Erythroblast (primary cell): ENCODE measurements around the gene S100A7A.

Experiments
- DNase-seq, 2 experiments: peaks; one replicate each; lab custom pipeline; 2025; lab: John Stamatoyannopoulos, UW
- GATA1 ChIP-seq: IDR thresholded peaks from 2 replicates; pipeline ENCODE4 v1.6.1; 2011; ENCODE audit warnings: low read depth, mild to moderate bottlenecking, control low read depth, low read length, moderate library complexity
- POLR2A ChIP-seq: IDR thresholded peaks from 2 replicates; pipeline ENCODE4 v1.6.1; 2011; ENCODE audit warnings: mild to moderate bottlenecking, low read length

The S100A7A gene

DNA sequence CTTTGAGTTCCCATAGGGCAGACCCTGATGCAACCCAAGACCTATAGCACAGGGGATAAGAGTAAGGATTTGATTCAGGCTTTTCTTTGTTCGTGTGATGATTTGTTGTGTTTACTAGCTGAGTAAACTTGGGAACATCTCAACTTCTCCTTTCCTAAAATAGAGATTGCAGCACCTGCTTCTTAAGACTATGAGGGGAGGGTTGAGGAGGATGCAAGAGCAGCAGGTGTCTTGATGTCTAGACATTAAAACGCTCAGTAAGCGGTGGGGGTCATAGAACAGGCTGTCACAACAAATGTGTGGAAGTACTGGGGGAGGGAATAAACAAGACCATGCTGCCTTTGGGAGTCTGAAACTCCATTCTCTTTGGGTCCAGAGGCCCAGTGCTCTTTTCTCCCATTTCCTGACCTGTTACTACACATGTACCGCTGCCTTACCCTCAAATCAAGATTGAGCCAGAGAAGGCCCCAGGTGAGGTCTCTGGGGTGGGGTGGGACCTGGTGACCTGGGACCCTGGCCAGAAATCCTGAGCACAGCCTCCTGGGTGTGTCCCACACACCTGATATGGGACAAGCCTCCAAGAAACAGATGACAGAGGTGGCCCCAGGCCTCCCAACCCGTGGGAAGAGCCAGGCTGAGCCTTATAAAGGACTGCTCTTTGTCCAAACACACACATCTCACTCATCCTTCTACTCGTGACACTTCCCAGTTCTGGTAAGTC, at the start of gene S100A7A:
Gene S100A7A (plus strand): TSS at position 671 of the 721 bp plus-strand sequence. CDS start 1,563 bp downstream, outside the sequence.
- TF ChIP-seq GATA1 (no peak), POLR2A (no peak)
- DNase-seq, result no peak

DNA sequence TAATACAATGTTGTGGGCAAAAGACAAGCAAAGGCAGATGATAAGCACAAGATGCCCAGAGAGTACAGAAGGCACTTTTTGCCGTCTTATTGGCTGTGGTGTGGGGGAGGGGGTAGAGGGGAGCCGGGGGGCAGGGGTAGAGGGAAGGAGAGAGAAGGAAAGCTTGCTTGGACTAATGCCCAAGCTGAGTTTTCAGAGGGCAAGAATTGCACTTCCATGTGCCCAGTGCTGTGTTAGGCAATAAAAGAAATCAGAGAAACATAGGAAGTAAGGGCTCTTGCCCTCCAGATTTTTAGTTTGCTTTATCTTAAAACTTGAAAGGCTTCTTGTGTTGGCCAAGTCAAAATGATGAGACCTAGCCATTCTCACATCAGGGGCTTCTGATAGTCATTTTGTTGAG, 49.2 kb upstream of the S100A7A start:
- DNase-seq, result no peak
- TF ChIP-seq POLR2A, result no peak
- TF ChIP-seq GATA1, result no peak

DNA sequence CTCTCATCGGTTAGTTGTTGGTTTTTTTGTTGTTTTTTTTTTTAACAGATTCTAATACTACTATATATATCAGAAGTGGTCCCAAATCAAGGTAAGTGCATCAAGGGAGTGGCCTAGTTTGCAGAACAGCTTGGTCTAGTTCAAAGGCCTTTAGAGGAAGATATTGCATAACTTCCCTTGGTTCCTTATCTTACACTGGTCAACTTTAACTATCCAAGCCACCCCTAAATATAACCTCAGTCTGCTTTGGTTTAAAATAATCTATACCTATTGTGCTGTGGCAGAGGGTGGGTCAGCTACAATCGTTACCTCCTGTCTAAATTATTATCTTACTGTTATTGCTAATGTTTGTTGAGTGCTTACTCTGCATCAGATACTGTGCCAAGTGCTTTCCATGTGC, 47.8 kb upstream of the S100A7A start:
- TF ChIP-seq POLR2A, result no peak
- TF ChIP-seq GATA1, result no peak
- DNase-seq, result no peak

DNA sequence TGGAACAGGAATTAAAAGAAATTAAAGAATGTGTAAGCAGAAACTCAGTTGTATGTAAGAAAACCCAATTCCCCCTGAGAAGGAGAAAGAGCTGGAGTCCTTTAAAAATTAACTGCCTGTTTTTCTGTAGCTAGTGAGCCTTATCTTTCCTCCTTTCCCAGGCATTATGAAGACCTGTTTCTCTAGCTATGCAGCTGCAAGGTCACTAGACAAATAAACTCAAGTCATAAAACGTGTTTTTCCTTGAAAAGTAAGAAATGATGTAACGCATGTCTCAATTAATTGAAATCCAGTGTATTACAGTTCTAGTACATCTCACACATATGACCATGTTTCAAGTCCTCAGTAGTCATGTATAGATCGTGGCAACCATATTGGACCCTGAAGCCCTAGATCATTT, 46.2 kb upstream of the S100A7A start:
- no peak for DNase-seq
- TF ChIP-seq GATA1, result no peak
- TF ChIP-seq POLR2A, result no peak

DNA sequence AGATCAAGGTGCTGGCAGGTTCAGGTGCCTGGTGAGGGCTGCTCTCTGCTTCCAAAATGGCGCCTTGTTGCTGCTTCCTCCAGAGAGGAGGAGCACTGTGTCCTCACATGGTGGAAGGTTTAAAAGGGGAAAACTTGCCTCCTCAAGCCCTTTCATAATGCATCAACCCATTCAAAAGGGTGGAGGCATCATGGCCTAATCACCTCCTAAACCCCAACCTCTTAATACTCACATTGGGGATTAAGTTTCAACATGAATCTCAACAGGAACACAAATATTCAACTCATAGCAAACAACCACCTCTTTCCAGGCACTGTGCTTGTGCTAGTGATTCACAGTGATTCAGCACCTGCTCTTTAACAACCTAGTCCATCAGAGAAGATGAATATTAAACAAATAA, 45.1 kb upstream of the S100A7A start:
- no peak for DNase-seq
- TF ChIP-seq GATA1 (no peak), POLR2A (no peak)

DNA sequence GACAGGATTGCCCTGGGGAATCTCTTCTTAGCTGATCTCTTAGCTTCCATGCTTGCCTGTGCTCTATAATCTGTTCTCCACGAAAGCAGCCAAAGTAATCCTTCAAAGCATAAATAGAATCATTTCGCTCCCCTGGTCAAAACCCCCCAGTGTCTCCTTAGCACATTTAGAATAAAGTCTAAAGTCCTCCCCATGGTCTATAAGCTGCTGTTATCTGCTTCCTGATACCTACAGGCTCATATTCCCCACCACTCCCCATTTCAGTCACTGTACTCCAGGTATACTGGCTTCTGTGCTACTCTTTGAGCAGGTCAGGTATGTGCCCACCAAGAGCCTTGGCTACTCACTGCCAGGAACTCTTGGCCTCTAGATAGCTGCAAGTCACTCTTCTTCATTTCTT, 43.7 kb upstream of the S100A7A start:
- no peak for DNase-seq
- no peak for TF ChIP-seq GATA1
- no peak for TF ChIP-seq POLR2A

DNA sequence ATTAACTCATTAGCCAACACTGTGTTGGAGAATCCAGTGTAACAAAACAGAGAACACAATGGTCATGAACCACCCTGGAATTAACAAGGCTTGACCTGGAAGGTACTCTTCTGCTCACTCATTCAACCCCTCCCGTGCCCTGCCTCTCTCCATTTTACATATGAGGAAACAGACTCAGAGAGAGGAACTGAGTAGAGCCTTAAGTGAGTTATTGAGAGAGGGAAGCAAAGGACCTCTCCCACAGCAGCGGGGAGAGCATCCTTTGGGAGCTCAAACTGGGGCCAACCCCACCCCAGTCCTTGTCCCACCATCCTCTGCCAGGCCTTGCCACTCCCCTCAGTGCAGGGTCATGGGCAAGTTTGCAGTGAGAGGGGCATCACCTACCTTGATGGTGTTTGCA, 42.2 kb upstream of the S100A7A start:
- TF ChIP-seq POLR2A (no peak), GATA1 (no peak)
- no peak for DNase-seq

DNA sequence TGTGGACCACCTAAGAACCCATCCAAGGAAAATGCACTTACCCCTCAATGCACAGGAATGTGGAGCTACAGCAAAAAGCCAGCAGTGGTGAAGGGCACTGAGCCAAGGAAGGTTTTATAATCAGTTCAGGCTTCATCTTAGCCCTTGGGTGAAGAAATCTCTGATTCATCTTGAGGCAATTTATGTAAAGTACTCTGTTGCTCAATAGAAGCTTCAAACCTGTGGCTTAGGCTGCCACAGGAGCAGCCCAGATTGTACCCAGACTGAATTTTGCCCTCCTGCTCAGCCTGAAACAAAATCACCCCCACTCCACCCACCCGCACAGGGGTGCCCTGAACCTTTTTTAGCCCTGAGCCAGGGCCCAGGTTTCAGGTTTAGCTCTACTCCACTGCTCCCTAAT, 40.8 kb upstream of the S100A7A start, which contains the start of gene S100A12:
Gene S100A12 (minus strand): TSS at position 111 of the 400 bp plus-strand sequence. CDS start 1,029 bp downstream, outside the sequence.
- no peak for DNase-seq
- TF ChIP-seq POLR2A (no peak), GATA1 (no peak)

DNA sequence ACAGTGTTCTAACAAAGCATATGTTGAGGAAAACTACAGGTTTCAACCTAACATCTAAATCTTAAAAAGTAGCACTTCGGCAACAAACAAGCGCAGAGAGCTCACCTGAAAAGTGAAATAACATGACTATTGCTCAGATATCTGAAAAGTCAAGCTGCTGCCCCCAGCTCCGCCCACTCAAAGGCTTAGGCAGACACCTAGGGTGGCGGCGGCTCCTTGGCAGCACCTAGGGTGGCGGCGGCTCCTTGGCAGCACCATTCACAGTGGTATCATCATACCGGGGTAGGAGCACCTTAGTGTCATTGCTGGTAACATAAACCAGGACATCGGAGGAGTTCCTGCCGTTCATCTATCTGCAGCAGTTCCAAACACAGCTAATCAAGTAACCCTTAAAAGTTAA, 36.7 kb upstream of the S100A7A start:
- DNase-seq, result no peak
- no peak for TF ChIP-seq POLR2A
- TF ChIP-seq GATA1, result no peak

DNA sequence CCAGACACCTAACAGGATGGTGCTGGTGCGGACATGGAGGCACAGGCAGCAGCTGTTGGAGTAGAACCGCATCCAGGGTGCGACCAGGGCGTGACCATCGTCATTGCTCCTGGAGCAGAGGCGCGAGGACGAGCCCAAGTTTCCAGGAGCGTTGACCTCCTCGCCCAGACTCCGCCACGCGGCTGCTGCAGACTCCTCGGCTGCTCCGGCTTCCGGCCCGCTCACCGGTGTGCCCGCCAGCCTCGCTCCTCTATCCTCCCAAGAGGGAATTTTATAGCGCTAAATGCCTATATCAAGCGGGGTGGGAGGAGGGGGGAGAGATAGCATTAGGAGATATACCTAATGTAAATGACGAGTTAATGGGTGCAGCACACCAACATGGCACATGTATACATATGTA, 35.6 kb upstream of the S100A7A start:
- no peak for TF ChIP-seq GATA1
- no peak for TF ChIP-seq POLR2A
- no peak for DNase-seq

DNA sequence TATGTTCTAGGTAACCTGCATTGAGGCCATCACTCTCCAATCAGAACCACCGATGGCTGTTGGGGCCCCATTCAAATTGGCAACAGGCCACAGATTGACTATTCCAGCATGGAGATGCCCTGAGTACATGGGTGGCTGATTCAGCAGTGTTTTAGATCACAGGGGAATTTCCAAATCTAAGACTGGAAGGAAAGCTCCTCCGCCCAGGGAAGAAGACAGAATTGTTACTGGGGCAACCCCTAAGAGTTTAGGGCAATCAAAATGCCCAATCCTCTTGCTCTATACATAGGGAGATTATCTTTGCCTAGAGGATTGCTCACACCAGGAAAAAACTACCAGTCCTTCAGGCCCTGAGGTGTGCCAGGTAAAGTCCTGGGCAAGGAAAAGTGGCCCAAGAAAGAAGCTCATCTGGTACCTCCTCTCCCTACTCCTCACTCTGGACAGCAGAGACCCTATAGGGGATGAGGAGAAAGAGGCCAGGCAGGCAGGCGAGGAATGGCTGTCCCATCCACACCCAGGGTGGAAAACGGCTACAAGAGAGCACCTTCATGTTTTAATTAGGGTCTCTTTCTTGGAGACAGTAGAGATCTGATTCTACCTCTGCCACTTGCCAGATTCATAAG, 31.3 kb upstream of the S100A7A start:
- DNase-seq, result no peak
- TF ChIP-seq GATA1 (no peak), POLR2A (no peak)

DNA sequence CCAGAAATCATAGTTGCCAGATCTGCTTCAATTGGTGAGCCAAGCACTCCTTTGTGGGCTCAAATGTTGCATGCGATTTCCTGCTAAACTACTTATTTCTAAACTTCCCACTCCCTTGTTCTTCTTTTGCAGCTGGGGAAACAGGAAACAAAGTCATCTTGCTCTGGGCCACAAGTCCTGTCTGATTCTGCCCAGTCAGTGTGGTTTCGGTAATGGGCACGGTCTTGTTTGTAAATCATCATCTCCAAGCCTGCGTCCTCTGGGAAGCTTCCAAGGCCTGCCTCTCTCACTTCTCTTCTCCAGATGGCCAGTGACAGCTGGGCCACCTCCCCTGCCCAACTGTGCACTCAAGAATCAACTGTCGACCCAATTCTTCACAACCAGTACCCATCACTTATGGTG, 29.8 kb upstream of the S100A7A start:
- TF ChIP-seq GATA1 (no peak), POLR2A (no peak)
- DNase-seq, result no peak

DNA sequence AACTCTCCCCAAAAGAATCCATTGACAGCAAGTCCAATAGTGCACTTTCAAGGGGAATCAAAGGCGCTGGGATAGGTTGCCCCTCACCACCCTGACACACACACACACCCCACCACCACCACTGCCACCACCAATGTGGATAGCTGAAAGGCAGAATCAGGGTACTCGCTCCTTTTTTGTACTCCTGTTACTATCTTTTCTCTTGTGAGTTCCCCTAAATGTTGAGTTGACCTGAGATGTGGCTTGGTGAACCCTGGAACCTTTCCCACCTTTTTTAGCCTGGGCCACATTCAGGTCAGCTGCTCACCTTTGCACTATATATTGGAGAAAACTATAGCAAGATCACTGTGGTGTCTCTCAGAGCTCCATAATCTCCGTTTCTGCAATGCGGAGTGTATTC, 29.3 kb upstream of the S100A7A start:
- no peak for DNase-seq
- no peak for TF ChIP-seq POLR2A
- TF ChIP-seq GATA1, result no peak

DNA sequence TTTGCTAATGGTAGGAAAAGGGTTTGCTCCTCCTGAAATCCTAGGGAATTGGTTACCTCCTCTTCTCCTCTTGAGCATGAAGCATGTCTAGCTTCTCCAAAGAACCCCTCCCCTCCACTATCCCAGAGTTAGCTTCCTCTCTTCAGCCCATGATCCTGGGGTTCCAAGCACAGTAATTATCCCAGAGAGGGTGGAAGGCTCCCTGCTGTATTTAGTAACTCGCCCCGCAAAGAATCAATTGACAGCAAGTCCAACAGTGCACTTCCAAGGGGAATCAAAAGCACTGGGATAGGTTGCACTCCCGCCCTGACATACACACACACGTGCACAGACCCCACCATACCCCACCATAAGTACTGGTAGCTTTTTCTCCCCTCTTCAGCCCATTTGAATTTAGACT, 28.5 kb upstream of the S100A7A start:
- no peak for DNase-seq
- TF ChIP-seq GATA1 (no peak), POLR2A (no peak)
